Measurements from ENCODE around the gene CCT8. TPM values are rescaled to one million over a fixed set of nuclear protein-coding genes. Genes with fewer than 3 reads are reported as not detected.

The CCT8 gene
- total and polyA plus RNA-seq, 11 donors, result 88.8 to 198 (median 110) TPM

- H3K36me3 ChIP-seq, result peaks cover 10 to 100% (median 100%) of the 10 kb centered on the region in 9 donors
- ATAC-seq (peak in 3 of 4 donors; percentile 28 to 58 (median 52)), DNase-seq (no peak)
- H3K4me1 ChIP-seq, result peaks cover 0 to 14% (median 0%) of the 10 kb centered on the region in 12 donors
- H3K27me3 ChIP-seq, result no peaks in the 10 kb centered on the region
- H3K4me3 ChIP-seq, result no peak overlapping the region
- WGBS, 4 donors, result 51 to 59% (median 57%) methylated on average over 3 of the region's 3 CpGs
- TF ChIP-seq POLR2A (IDR thresholded peaks at IDR 0.05) (no peak), CTCF (IDR thresholded peaks at IDR 0.05) (no peak)
- H3K9me3 ChIP-seq, result no peaks in the 10 kb centered on the region
- intact Hi-C loops (cut with DNase I), result loop anchor here in 3 of 10 donors (5.0 kb wide), 2 partner anchors 38 to 98 kb away; no protein-coding TSS in a partner anchor
- H3K27ac ChIP-seq, result peak overlapping the region in 1 of 12 donors; percentile 25
Observed at GRCh38 chr21:29064850-29065481, 8.5 kb downstream of the CCT8 start.

DNA sequence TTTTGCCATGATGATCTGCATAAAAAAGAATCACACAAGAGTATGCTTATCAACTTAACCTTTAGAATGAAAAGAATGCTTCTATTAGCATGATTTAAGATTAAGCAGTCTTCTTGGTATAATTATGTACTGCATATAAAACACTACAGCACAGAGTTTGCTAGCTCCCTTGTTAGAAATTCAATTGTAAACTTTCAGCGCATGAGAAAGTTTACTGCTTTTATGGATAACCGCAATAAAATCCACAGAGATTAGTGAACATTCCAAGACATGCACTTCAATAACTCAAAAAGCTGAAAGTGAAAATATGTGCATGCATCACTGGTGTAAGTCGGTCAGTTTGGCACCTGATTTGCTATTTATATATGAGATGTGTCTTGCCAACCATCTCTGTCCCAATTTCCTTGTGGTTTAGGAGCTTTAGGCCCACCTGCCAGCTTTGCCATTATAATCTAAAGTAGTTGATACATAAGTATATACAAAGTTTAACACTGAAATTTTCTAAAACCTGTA, 16.9 kb downstream of the CCT8 start:
- intact Hi-C loops (cut with DNase I), result no loop called here
- no peak overlapping the region for H3K27ac ChIP-seq
- no peak for DNase-seq

DNA sequence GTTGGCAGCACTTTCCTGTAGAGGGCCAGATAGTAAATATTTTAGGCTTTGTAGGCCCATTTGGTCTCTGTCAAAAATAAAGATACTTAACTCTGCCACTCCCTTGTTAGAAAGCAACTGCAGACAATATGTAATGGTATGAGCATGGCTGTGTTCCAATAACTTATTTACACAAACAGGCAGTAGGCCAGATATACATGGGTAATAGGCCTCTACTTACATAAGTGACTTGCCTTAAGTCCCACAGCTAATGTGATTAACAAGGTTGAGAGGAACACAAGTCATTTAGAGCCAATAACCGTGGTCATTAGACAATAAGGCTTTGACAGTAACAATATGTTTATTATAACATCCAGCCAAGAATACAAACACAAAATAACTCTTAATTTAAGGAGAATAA, 17.4 kb downstream of the CCT8 start:
- no peaks in the 10 kb centered on the region for H3K27me3 ChIP-seq
- no peak for ATAC-seq
- intact Hi-C loops (cut with DNase I), result no loop called here
- no peak overlapping the region for H3K27ac ChIP-seq
- DNase-seq, result no peak
- TF ChIP-seq POLR2A (IDR thresholded peaks at IDR 0.05) (no peak), CTCF (IDR thresholded peaks at IDR 0.05) (no peak)
- H3K4me3 ChIP-seq, result no peak overlapping the region
- H3K36me3 ChIP-seq, result peaks cover 0 to 100% (median 99%) of the 10 kb centered on the region in 9 donors
- 60 to 80% (median 78%) methylated on average over 1 of the region's 1 CpG for WGBS, 4 donors
- no peaks in the 10 kb centered on the region for H3K4me1 ChIP-seq
- H3K9me3 ChIP-seq, result no peaks in the 10 kb centered on the region

More for the DNA sequence above, 16.9 kb downstream of the CCT8 start:
- no peaks in the 10 kb centered on the region for H3K4me1 ChIP-seq
- H3K36me3 ChIP-seq, result peaks cover 0 to 100% (median 99%) of the 10 kb centered on the region in 9 donors
- no peaks in the 10 kb centered on the region for H3K9me3 ChIP-seq
- H3K27me3 ChIP-seq, result no peaks in the 10 kb centered on the region
- no peak for ATAC-seq
- H3K4me3 ChIP-seq, result no peak overlapping the region
- WGBS, 4 donors, result 75 to 86% (median 82%) methylated on average over 3 of the region's 3 CpGs
- TF ChIP-seq CTCF (IDR thresholded peaks at IDR 0.05), result no peak

GRCh38 chr21:29055080-29055479, 18.4 kb downstream of the CCT8 start:
- DNase-seq (no peak), ATAC-seq (no peak)
- Histone ChIP-seq H3K27me3 (no peaks in the 10 kb centered on the region), H3K9me3 (no peaks in the 10 kb centered on the region), H3K36me3 (peaks cover 0 to 100% (median 99%) of the 10 kb centered on the region in 9 donors), H3K27ac (no peak overlapping the region), H3K4me1 (no peaks in the 10 kb centered on the region), H3K4me3 (no peak overlapping the region)
- intact Hi-C loops (cut with DNase I), result no loop called here
- TF ChIP-seq POLR2A (IDR thresholded peaks at IDR 0.05) (no peak), CTCF (IDR thresholded peaks at IDR 0.05) (no peak)
- 87 to 93% (median 91%) methylated on average over 5 of the region's 5 CpGs for WGBS, 4 donors
